Fibroblast of upper back skin (primary cell): ENCODE data around the gene APEH.
A peak's percentile ranks its signal among the peaks of the same experiment; 100 is the strongest.

ENCODE experiments used
- DNase-seq: peaks from one replicate; pipeline ENCODE4 v3.0.0-alpha.2; 2013

The APEH gene

DNA sequence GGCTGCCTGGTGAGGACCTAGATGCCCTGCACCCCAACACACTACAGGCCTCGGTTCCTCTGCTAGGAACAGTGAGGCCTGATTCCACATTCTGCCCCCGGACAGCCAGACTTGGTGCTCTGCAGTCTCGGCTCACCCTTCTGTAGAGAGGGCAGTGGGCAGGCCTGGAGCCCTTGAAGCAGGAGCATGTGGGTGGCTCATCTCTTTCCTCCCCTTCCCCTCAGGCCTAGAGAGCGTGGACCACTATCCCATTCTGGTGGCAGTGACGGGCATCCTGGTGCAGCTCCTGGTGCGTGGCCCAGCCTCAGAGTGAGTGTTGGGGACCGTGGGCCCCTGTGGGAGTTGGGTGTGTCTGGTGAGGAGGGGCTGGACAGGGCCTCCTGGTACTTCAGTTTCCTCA is 42.0 kb downstream of the APEH start:
- DNase-seq: no peak

DNA sequence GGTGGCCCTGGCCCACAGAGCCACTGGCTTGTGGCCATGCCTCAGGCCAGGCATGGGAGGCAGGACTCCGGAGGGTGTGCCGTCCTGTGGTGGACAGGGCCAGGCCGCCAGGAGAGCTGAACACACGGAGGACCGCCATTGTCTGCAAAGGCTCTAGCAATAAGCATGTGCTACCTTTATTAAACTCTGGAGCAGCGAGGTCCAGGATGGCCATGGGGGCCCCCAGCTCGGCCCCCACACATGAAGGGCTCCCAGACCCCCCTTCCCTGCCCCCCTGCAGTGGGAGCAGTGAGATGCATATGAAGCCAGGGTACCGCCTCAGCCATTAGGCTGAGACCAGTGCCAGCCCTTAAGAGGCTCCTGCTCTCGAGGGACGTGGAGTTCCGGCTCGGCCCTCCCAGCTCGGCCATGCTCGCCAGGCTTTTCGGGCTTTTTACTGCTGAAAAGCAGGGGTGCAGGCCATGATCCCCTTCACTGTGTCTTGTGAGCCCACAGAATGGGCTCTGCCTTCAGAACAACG is 42.6 kb downstream of the APEH start:
- no peak for DNase-seq

DNA sequence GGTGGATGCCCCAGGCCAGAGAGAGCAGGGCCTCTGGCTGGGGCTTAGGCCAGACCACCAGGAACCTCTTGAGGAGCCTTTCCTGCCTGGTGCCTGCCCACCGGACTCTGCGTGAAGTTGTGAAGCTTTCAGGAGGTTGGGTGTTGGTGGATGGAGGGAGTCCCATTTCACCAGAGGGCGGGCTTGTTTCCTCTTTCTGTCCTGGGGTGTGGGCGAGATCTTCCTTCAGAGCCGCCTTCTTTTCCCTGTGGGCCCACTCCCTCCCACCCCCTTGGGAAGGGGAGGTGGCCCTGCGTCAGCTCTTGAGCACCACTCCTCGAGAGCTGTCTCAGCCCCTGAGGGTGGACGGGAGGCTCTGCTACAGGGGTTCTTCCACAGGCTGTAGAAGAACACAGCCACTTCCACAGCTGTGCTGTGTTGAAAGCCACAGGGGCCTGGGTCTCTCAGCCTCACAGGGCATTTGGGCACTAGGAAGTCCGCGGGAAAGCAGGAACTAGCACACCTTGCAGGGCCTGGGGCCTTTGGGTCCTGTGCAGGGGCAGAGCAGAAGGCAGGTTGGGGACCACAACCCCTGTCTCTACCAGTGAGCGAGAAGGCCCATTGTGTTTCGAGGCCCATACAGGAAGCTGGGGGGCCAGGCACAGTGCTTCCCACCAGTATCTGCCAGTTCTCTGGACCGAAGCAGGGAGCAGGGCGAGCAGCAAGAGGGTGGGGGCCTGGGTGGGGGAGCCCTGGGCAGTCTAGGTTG is 43.2 kb downstream of the APEH start:
- DNase-seq: no peak

DNA sequence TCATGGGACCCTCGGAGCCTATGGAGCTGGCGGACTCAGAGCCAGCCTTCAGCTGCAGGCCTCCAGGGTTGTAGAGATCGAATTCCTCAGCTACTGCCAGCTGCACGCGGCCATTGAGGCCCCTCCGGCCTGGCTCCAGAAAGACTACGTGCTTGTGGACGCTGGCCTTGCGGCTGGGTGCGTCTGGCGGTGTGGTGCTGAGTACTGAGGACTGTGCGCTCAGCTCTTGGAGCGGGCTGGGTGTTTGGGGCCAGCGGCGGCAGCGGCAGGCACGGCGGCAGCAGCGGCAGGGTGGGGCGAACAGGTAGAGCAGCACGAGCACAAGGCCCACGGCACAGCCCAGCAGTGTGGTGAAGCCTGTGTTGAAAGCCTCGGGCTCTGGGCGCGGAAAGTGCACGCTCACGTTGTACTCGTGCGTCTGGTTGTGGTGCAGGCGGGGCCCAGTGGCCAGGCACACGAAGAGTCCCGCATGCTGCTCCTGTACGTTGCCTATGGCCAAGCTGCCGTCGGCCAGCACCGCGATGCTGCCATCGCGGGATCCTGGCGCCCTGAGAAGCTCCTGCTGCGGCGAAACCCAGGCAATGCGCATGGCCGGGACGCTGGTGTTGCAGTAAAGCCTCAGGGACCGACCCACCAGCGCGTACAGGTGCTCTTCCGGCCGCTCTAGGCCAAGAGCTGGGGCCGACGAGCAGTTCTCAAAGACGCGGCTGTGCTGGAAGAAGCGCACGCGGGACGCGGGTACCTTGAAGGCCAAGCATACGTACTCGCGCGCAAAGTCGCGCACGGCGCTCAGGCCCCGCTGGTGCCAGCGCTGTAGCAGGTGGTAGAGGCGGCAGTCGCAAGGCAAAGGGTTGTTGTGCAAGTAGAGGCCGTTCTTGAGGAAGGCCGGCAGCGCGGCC is 44.1 kb downstream of the APEH start:
- DNase-seq: no peak

DNA sequence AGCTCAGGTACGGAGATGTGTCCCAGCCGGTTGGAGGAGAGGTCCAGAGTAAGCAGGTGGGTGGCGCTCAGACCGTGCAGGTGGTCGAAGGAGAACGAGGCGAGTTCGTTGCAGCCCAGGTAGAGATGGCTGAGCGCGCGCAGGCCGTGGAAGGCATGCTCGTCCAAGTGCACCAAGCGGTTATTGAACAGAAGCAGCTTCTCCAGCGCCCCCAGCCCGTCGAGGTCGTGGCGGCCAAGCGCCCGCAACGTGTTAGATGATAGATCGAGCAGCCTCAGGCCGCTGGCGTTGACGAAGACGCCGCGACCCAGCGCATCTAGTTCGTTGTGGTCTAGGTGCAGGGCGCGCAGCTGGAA is 44.7 kb downstream of the APEH start:
- no peak for DNase-seq

DNA sequence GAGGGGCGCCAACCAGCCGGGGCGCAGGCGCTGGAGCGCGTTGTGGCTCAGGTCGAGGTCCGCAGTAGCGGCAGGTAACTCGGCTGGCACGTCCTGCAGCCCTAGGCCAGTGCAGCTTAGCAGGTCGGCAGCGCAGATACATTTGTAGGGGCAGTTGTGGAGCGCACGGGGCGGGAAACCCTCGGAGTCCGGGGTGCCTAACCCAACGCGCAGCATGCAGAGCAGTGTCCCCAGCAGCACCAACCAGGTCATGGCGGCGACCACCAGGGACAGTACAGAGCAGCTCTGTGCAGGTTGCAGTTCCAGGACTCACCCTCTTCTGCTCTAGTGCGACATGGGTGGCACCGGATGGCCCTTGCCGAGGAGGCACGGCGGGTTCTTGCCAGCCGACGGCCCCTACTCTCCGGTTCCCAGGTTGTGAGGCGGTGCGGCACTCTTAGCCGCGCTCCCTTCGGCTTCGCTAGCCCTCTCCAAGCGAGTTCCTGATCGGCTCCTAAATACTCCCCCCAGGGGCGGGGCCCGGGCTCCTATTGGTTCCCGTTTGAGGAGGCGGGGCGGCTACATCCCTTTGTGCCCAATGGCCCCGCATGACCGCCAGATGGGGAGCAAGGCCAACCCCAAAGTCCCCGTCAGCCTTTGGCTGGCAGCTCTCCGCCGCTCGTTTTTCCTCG is 45.2 kb downstream of the APEH start, which contains the start of gene AMIGO3:
Gene AMIGO3, minus strand, starts transcription at position 471 of the 671 bp plus-strand sequence. Its CDS starts 219 bp downstream, at position 252.
- peak; percentile 92 for DNase-seq

DNA sequence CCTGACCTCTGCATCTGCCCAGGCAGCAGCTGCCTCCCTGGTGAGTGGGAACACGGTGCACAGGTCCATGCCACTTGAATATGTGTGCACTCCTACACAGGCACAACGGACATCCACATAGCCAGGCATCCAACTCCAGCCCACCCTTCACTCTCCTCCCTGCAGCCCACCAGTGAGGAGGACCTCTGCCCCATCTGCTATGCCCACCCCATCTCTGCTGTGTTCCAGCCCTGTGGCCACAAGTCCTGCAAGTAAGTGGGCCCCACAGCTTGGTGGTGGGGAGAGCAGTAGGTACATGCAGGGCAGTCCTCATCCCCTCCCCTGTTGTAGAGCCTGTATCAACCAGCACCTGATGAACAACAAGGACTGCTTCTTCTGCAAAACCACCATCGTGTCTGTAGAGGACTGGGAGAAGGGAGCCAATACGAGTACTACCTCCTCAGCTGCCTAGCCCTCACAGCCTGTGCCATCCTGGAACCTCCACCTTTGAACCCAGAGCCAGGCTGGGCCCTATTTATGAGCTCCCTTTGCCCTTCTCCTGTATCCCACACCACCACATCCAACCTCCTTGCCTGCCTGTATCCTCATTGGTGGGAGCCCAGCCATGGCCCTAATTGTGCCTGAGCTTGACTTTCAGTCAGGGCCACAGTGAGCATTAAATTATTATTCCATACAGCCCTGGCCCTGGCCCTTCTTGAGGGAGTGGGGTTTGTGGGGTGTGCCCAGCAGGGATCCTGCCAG is 46.9 kb downstream of the APEH start:
- no peak for DNase-seq

DNA sequence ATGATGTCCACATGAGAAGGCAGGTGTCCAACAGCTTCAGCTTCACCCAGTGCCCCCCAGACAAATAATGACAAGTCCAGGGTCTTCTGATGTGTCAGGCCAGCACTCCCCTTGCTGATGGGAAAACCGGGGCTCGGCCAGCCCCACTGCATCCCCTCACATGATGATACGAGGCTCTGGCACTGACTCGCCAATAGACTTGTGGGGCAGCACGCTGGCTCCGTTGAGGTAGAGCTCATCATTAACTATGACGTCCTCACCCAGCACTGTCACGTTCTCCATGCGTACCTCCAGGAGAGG is 47.4 kb downstream of the APEH start:
- DNase-seq: no peak

DNA sequence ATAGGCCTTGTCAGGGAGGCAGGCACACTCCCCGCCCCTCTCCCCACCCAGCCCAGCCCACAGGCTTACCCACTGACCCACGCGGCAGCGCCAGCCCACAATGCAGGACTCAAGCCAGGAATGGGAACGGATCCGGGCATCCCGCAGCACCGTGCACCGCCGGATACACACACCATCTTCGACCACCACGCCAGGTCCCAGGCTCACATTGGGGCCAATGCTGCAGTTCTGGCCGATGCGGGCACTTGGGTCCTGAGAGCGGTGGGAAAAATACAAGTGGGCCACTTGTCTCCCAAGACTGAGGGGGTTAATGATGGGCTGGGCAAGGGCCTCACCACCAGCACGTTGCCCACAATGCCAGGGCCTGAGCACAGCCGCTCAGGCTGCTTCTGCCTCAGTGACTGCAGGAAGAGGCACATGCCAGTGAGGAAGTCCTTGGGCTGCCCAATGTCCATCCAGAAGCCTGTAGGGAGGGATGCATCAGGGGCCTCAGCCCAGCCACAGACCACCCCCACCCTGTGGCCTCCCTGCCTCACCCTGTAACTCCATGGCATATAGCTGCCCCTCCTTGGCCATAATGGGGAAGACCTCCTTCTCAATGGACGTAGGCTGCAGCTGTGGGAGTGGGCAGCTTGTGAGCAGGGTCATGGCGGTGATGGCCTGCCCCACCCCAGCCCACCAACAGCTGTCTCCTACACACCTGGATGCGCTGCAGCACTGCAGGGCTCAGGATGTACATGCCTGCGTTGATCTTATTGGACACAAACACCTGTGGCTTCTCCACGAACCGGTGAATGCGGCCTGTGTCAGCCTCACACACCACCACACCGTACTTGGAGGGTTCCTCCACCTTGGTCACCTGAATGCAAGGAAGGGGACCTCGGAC is 48.0 kb downstream of the APEH start:
- no peak for DNase-seq

DNA sequence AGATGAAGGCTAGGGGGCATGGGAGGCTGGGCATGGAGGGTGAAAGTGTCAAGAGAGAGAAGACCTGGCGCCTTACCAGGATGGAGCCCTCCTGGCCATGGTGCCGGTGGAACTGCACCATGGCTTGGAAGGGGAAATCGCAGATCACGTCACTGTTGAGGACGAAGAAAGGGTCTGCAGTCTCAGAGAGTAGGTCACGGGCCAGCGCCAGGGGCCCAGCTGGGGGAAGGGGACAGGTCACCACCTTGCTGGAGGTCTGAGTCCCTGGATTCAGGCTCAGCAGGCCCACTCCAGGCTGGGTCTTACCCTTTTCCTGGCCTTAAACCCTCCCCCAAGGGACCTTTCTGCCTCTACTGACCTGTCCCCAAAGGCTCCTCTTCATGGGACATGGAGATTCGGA is 48.7 kb downstream of the APEH start:
- no peak for DNase-seq

DNA sequence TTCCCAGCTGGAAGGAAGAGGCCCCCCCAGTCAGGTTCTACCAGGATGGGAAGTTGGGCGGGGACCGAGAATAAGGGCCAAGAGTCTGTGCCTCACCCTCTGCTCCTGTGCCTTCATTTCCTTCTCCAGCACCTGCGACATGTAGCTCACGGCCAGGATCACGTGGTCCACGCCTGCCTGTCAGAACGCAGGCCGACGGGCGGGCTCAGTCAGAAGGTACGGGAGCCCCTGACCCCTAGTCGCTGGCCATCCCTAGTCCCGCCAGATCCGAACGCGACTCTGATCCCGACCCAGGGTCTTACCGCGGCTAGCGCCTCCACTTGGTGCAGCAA is 49.1 kb downstream of the APEH start:
- DNase-seq: peak; percentile 25

DNA sequence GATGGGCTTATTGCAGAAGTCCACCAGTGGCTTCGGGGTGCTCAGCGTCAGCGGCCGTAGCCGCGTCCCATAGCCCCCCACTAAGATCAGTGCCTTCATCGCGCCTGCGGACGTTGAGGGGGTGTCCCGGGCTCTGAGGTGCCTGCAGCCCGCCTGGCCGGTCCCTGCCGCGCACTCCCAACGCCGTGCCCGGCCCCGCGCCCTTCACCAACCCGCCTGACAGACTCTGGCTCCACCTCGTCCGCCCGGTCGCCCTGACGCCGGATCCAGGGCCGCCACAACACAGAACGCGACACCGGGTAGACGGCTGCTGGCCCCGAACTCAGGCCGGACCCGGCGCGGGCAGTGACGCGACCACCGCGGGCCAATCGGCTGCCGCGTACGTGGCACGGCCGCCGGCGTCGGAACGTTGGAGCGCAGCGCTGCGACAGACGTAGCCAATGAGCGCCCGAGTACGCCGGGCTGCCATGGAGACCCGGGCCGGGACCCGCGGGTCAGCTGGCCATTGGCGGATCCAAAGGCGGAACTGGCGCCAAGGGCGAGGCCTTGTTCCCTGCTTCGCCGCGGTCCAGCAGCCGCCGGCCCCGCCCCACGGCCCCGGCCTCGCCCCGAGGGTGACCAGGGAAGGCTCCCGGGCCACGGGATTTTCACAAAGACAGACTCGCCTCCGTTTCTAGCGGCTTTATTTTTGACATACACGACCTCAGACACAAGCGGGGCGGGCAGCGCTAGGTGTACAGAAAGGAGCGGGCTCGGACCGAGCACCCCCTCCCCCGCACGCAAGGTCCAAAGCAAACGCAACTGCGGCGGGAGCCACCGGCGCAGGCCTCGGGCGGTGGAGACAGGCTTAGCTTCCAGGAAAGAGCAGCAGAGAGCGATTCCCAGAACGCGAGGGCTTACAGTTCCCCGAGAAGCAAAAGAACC is 49.7 kb downstream of the APEH start, which contains the start of gene GMPPB:
Gene GMPPB, minus strand, starts transcription at position 324 of the 924 bp plus-strand sequence. Its CDS starts 225 bp downstream, at position 99.
- DNase-seq: peak; percentile 96

DNA sequence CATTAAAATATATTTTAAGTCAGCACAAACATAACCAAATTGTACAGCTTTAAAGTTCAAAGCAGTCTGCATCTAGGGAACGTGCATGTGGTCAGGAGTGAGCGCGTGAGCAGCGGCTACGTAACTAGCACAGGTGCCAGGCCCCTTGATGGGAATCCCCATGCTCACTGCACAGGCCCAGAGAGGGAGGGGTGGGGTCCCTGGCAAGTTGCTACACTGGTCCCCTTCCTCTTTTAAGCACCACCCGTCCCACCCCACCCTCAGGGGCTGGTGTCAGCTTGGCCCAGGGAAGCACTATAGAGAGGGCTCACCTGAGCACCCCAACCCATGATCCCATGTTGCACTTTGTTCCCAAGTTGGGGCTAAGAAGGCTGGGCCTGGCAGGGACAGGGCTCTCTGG is 50.4 kb downstream of the APEH start:
- DNase-seq: no peak

DNA sequence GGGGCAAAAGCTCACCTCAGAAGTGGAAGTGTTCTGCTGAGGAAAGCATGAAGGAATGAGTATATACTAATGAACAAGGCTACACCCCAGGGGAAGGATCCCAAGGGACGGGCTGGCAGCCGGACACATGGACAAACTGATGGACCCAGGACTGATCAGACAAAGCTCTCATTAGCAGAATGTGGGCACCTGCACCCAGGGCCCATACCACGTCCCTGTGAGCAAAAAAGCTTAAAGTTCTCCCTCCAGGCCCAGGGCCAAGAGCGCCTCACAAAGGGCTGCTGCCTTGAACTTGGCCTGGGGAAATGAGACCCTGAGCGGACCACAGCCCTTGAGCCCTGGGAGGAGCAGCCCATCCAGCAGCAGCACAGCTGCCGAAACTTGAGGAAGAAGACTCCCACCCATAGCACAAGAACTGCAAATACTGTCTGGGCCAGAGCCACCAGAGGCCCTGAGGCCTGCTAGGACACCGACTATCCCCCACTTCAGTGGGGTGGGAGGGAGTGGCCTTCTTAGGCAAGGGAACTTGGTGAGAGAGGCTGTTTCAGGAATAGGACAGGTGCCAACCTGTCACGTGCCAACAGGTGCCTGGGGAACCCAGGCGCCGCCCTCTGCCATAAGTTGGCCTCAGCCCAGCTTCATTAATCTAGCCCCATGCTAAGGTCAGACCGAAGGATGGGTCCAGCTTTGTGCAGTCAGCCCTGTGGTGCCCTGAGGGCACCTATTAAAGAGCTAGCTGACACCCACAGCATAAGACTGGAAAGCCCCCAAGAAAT is 51.9 kb downstream of the APEH start:
- DNase-seq: no peak

DNA sequence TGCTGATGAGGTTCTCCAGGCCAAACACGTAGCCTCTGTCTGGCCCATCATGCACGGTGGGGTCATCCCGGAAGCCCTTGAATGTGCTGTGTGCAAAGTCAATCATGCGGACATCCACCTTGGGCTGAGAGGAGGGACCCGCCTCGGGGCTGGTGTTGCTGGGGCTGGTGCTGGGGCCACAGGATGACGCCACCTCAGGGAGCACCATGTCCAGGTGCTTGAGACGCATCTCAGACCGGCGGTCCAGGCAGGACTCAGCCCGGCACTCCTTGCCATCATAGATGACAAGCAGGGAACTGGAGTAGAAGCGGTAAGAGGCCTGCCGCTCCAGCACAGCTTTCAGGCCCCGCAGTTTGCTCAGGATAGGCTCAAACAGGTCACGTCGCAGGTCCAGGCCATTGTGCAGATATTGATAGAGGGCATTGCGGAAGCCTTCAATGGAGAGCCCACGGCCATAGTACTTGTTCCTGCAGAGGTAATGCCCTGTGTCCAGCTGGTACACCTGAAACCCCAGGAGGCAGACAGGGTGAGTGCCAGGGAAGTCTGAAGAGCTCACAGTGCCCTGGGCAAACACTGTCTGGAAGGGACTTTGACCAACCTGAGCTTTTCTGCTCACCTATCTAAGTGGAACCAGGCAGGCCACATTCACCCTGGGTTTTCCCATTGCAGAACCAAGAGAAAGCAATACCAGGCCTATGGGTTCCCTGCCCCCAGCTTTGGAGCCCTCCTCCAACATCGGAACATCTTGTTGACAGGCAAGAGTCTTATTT is 53.2 kb downstream of the APEH start:
- no peak for DNase-seq

DNA sequence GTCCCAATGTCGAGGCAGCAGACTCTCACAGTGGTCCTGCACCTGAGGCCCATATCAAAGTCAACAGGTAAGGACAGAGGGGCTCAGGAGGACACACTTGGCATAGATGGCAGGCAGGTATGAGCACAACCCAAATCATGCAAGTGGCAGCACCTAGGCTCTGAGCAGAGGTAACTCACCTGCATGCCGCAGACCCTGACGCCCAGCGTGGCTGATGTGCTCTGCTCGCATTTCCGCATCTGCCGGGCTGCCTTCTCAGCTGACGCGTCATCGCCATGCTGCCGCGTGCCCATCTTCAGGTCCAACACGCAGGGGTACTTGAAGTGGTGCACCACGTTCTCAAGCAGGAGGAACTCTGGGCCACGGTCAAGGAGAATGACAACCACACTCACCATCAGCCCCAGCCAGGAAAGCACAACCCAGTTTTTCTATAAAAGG is 53.8 kb downstream of the APEH start:
- DNase-seq: no peak

DNA sequence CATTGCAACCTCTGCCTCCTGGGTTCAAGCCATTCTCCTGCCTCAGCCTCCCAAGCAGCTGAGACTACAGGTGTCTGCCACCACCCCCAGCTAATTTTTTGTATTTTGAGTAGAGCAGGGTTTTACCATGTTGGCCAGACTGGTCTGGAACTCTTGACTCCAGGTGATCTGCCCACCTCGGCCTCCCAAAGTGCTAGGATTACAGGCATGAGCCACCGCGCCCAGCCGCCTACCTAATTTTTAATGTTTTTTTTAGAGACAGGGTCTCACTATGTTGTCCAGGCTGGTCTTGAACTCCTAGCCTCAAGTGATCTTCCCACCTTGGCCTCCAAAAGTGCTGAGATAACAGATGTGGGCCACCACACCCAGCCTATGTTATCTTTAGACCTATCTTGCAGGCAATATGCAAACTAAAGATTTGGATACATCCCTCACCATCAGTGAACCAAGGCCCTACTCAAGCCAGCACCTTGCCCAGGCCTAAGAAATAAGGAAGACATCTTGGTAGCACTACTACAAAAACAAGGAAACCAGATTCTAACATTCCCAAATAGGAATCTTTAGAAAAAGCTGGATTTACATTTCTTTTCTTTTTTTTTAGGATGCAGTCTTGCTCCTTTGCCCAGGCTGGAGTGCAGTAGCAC is 55.9 kb downstream of the APEH start:
- DNase-seq: no peak

DNA sequence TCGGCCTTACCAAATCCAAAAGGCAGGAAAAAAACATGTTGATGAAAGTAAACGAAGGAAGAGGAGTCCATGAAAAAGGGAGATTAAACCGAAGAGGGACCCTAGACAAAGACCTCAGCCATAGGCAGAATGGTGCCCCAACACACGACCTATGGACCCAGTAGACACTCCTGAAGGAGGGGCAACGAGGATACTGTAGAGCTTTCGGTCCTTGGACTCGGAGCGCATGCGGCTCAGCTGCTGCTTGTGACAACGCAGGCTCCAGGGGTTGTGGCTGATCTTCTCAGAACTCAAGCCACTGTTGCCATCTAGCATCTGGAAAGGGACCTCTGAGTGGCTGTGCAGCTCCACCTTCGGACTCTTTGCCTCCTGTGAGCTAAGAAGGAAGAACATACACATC is 58.4 kb downstream of the APEH start:
- no peak for DNase-seq
